Fibroblast of skin of left biceps (primary cell): ENCODE data around the gene ZNF433.
"Not testable (repeated sequence)": the region's sequence is repeated elsewhere in the genome, so short reads cannot be mapped to it uniquely, and the experiment has no call there.

Source experiments
- DNase-seq, 2 experiments: peaks; one replicate each; pipeline ENCODE4 v3.0.0-alpha.2; 2013; ENCODE audit warnings: low read depth in 2 of 2

The ZNF433 gene

DNA sequence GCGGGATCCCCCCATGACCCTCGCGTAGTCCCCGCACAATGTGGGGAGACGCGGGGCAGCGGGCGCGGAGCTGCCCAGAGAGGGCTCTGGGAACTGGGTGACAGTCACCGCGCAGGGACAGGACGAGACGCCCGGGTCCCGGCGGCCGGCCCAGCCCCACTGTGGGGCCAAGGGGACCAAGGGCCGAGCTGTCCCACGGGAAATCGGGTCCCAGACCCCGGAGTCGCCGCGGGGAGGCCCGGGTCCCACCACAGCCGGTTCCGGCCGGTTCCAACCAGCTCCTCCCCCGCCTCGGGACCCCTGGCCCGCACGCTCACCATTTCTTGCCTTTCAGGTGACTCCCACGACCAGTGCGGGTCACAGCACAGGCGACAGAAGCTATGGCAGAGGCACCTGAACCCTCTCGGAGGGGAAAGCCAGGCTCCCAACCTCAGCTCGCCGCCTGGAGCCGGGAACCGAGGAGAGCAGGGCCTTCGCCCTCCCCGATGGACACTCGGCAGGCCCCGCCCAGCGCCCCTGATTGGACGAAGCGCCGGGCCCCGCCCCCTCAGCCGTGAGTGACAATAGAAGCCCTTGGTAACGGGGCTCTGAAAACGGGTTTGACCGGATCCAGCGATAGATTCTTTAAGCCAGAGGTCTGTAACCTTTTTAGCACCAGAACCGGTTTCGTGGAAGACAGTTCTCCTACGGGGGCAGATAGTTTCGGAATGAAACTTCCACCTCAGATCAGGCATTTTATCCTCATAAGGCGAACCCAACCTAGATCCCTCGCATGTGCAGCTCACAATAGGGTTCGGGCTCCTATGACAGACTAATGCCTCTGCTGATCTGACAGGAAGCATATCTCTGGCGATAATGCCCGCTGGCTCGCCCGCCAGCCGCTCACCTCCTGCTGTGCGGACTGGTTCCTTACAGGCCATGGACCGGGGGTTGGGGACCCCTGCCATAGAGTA is at the start of gene ZNF433:
Gene ZNF433 (minus strand): TSS at position 460 of the 953 bp plus-strand sequence. CDS start 140 bp downstream, at position 320.
- DNase-seq, result peak; percentile 36

DNA sequence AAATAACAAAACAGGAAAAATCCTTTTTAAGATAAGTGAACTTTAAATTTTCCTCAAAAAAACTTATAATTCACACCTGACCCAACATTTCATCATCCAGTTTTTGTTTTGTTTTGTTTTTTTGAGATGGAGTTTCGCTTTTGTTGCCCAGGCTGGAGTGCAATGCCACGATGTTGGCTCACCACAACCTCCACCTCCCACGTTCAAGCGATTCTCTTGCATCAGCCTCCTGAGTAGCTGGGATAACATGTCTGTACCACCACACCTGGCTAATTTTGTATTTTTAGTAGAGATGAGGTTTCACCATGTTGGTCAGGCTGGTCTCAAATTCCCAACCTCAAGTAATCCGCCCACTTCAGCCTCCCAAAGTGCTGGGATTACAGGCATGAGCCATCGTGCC is 47.9 kb upstream of the ZNF433 start:
- DNase-seq, result not testable (repeated sequence)

DNA sequence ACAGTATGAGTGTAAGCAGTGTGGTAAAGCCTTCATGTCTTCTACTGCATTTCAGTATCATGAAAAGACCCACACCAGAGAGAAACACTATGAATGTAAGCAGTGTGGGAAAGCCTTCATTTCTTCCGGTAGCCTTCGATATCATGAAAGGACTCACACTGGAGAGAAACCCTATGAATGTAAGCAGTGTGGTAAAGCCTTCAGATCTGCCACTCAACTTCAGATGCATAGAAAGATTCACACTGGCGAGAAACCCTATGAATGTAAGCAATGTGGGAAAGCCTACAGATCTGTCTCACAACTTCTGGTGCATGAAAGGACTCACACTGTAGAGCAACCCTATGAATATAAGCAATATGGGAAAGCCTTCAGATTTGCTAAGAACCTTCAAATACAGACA is 41.9 kb upstream of the ZNF433 start:
- DNase-seq, result no peak

DNA sequence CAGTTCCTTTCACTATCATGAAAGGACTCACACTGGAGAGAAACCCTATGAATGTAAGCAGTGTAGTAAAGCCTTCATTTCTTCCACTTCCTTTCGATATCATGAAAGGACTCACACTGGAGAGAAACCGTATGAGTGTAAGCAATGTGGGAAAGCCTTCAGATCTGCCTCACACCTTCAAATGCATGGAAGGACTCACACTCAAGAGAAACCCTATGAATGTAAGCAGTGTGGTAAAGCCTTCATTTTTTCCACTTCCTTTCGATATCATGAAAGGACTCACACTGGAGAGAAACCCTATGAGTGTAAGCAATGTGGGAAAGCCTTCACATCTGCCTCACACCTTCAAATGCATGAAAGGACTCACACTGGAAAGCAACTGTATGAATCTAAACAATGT is 40.9 kb upstream of the ZNF433 start:
- DNase-seq, result not testable (repeated sequence)

DNA sequence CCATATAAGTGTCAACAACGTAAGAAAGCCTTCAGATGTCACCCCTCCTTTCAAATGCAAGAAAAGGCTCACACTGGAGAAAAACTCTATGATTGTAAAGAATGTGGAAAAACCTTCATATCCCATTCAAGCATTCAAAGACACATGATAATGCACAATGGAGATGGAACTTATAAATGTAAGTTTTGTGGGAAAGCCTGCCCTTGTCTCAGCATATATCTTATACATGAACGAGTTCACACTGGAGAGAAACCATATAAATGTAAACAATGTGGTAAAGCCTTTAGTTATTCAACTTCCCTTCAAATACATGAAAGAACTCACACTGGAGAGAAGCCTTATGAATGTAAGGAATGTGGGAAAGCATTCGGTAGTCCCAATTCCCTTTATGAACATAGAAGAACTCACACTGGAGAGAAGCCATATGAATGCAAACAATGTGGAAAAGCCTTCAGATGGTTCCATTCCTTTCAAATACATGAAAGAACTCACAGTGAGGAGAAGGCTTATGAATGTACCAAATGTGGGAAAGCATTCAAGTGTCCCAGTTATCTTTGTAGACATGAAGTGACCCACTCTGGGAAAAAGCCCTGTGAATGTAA is 40.2 kb upstream of the ZNF433 start:
- no peak for DNase-seq

DNA sequence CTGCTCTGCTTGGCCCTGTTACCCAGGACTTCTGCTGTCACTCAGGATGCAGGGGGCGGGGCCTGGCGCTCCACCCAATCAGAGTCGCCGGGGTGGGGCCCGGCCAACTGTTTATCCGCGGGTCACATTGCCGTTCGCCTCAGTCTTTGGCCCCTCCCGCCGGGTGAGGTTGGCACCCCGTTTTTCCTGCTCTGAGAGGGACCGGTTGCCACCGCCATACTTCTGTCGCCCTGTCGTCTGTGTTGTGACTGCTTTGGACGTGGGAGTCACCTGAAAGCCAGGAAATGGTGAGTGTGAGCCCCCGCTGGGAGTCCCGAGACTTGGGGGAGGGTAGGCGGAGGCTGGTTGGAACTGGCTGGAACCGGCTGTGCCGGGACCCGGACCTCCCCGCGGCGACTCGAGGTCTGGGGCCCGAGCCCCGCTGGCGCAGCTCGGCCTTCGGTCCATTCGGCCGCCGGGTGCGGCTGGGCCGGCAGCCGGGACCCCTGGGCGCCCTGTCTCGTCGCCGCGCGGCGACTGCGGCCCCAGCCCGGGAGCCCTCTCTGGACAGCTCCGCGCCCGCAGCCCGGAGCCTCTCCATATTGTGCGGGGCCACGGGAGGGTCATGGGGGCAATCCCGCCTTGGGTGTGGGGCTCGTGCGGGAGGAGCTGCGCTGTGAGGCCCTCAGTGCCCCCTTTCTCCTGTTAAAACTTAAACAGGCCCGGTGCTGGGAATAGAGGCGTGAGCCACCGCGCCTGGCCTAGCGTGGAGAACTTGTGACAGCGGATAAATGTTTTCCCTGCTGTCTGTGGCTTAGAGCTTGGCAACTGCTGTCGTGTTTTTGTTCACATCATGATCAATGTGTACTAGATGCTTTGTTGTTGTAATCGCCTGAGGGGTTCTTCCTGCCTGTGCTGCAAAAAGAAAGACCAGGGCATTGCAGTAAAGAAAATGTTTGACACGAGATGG is 29.4 kb upstream of the ZNF433 start, which contains the start of gene ZNF844:
Gene ZNF844 (plus strand): TSS at position 142 of the 949 bp plus-strand sequence. CDS start 143 bp downstream, at position 285.
- DNase-seq, result peak; percentile 35 to 38

DNA sequence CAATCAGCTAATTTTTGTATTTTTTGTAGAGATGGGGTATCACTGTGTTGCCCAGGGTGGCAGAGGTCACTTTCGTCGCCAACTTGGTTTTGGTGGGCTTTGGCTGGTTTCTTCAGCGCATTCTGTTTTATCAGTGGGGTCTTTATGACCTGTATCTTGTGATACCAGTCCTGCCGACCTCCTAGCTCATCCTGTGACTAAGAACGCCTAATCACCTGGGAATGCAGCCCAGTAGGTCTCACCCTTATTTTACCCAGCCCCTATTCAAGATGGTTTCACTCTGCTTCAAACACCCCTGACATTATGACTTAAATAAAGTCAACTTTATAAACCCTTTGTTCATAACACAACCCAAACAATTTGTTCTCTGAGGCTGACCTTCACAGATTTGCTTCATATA is 20.3 kb upstream of the ZNF433 start:
- no peak for DNase-seq

DNA sequence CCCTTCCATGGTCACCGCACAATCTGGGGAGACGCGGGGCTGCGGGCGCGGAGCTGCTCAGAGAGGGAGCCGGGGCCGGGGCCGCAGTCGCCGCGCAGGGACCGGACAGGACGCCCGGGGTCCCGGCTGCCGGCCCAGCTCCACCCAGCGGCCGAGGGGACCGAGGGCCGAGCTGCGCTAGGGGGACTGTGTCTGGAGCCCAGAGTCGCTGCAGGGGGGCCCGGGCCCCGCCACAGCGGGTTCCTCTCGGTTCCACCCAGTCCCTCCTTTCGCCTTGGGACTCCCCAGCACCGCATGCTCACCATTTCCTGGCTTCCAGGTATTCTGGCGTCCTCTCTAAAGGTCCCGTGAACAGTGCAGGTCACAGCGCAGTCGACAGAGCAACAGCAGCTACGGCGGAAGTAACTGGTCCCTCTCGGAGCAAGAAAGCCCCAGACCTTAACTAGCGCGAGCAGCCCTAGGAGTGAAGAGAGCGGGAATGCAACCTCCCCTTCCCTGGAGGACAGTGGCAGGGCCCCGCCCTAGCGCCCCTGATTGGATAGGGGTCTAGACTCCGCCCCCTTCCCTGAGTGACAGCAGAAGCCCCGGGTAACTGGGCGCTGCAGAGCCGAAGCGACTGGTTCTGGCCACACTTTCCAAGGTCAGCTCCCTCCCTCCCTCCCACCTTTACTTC is 17.2 kb upstream of the ZNF433 start, which contains the start of gene ZNF878:
Gene ZNF878 (minus strand): TSS at position 465 of the 673 bp plus-strand sequence. CDS start 160 bp downstream, at position 305.
- peak; percentile 51 to 54 for DNase-seq

DNA sequence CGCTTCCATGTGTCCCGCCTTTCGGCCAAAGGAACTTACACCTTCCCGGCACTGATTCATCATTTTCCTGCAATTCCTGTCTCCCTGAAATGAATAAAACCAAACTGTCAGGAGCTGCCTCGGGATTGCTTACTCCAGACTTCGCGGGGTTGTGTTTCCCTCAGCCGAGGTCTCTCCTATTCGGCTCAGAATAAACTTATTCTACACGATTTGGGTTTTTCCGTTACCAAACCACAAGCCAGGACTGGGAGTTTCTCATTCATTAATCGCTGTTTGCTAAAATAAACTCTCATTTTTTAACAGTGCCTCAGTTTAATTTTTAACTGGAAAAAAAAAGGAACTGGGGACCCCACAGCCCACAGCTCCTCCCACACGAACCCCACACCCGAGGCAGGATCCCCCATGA is 16.6 kb upstream of the ZNF433 start:
- no peak for DNase-seq

DNA sequence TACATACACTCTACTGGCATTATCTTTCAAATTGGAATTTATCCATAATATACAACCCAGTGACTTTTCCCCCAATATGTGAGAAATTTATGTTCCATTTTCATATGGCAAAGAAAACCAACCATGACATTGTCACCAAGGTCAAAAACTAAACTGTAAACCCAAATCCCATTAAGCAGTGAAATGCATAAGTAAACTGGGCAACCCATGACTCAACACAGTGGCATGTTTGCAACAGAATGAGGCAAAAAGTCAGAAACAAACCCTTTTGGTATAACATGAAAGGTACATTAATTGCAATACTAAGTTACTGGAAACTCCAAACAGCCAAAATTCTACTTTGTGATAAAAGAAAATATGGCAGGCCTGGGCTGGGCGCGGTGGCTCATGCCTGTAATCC is 12.4 kb upstream of the ZNF433 start:
- no peak for DNase-seq

DNA sequence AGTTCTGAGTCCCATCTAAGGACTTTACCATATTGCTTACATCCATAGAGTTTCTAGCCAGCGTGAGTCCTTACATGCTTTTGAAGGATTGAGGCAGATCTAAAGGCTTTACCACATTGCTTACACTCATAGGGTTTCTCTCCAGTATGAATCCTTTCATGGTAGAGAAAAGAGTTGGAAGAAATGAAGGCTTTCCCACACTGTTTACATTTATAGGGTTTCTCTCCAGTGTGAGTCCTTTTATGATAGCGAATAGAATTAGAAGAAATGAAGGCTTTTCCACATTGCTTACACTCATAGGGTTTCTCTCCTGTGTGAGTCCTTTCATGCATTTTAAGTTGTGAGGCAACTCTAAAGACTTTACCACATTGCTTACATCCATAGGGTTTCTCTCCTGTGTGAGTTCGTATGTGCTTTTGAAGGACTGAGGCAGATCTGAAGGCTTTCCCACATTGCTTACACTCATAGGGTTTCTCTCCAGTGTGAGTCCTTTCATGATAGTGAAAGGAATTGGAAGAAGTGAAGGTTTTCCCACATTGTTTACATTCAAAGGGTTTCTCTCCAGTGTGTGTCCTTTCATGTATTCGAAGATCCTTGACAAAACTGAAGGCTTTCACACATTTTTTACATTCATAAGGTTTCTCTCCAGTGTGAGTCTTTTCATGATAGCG is 8.4 kb upstream of the ZNF433 start:
- DNase-seq, result no peak

DNA sequence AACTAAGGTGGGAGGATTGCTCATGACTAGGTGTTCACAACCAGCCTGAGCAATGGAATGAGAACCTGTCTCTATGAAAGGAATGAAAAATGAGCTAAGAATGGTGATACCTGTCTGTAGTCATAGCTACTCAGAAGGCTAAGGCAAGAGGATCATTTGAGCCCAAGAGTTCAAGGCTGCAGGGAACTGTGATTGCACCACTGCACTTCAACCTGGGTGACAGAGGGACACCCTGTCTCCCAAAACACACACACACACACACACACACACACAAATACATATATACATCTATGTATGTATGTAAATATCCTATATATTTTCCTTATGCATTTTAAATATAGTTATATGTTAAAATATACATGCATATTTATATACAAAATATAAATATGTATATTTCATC is 7.4 kb upstream of the ZNF433 start:
- no peak for DNase-seq

DNA sequence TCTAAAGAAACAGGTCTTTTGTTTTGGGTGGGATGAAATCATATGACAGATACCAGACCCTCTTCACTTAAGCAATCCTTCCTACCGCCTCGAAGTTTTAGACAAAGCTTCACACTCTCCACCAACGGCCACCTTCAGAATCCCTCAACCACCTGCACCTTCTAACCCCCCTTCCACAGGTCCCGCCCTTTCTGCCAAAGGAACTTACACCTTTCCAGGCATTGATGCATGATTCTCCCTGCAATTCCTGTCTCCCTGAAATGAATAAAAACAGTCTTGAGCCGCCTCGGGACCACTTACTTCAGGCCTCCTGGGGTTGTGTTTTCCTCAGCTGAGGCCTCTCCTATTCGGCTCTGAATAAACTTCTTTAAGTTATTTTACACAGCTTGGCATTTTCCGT is 859 bp downstream of the ZNF433 start:
- DNase-seq, result no peak

DNA sequence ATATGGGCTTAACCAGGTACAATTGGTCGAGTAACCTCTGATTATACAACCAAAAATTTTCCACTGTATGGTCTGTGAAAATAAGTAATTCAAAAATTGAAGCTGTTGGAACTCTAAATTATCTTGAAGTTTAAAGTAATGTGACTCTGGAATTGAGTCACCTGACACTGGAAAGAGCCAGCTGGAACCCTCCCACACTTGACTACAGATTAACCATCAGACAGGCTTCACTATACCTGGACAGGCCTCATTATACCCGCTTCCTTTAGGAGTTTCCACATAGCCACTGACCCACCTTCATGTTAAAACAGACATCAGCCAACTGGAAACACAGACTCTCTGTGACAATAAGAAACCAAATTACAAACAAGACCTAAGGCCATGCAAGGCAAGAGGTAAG is 1.3 kb downstream of the ZNF433 start:
- DNase-seq, result no peak

DNA sequence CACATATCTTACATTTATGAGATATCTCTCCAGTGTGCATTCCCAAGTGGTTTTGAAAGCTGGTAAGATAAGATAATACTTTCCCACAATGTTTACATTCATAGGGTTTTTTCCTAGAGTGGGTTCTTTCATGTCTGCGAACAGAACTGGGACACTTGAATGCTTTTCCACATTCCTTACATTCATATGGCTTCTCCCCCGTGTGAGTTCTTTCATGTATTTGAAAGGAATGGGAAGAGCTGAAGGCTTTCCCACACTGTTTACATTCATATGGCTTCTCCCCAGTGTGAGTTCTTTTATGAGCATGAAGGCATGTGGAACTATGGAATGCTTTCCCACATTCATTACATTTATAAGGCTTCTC is 19.7 kb downstream of the ZNF433 start:
- DNase-seq, result no peak

DNA sequence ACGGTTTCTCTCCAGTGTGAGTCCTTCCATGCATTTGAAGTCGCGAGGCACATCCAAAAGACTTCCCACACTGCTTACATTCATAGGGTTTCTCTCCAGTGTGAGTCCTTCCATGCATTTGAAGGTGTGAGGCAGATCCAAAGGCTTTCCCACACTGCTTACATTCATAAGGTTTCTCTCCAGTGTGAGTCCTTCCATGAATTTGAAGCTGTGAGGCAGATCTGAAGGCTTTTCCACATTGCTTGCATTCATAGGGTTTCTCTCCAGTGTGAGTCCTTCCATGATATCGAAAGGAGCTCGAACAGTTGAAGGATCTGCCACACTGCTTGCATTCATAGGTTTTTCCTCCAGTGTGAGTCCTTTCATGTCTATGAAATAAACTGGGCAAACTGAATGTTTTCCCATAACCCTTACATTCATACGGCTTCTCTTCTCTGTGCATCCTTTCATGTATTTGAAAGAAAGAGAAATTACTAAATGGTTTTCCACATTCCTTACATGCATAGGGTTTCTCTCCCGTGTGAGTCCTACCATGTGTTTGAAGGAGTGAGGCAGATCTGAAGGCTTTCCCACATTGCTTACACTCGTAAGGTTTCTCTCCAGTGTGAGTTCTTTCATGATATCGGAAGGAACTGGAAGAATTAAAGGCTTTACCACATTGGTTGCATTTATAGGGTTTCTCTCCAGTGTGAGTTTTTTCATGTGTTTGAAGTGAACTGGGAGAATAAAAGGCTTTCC is 20.3 kb downstream of the ZNF433 start:
- no peak for DNase-seq

DNA sequence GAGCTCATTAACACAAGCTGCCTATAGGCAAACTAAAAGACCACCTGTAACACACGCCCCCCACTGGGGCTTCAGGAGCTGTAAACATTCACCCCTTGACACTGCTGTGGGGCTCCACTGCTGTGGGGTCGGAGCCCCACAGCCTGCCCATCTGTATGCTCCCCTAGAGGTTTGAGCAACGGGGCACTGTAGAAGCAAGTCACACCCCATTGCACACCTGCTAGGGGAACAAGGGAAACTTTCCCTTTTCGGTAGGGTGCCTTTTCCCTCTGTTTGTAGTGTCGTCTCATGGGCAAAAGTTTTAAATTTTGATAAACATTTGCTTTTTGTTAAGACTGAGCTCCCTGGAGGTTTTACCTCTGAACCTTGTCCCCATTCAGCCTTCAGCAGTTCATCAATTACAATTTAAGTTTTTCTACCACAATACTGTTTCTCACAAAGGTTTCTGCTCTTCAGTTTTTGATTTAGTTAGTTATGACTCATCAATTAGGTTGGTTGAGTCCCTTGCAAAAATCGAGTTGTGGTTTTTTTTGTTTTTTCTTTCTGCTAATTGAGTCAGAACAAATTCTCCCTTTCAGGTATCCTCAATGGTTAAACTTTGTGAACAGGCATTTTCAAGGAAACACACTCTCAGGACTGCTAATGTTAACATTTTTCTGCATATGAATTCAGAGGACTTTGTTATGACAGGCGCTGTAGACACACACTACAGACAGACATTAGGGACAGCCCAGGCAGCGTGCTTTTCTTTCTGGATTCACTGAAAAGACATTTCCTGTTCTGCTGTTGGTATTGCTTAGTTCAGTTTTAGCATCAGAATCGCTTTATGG is 35.1 kb downstream of the ZNF433 start:
- DNase-seq, result peak in 1 of 2 experiments; percentile 13

DNA sequence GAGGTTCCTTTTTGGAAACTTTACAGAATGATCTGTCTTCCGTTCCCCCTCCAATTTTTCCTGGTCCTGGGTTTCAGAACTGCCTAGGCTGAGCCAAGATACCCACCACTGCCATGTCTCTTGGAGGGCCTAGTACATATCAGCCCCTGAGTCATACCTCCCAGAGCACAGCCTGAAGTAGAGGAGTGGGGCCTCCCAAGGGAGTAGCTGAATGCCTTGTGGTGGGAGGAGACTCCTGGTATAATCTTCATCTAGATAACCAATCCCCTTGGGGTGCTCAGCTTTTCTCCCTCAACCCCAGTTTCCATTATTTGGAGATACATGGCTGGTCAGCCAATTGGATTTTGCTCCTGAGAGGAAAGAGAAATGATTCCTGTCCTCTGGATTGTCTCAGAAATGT is 40.3 kb downstream of the ZNF433 start:
- DNase-seq, result no peak

DNA sequence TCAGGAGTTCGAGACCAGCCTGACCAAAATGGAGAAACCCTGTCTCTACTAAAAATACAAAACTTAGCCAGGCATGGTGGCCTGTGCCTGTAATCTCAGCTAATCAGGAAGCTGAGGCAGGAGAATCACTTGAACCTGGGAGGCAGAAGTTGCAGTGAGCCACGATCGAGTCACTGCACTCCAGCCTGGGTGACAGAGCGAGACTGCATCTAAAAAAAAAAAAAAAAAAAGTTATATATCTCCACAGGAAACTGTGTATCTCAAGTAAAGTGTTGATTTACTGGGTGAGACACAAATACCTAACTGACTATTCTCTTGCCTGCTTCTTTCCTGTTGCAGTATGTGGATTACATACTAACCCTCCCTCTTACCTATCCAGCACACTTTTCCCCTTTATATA is 43.6 kb downstream of the ZNF433 start:
- not testable (repeated sequence) for DNase-seq
